GM18867 (cell line): ENCODE data around the gene ADORA2A.

Source experiments
- ATAC-seq: cut with Tn5 transposase; IDR thresholded peaks from one replicate; pipeline ENCODE4 v1.9.1; 2021; ENCODE audit warnings: mild to moderate bottlenecking, moderate library complexity; ENCODE audit not compliant: unreplicated experiment

The ADORA2A gene

GRCh38 chr22:24431309-24432034 lies 4.1 kb downstream of the ADORA2A start:
- no peak for ATAC-seq

- no peak for ATAC-seq
Measured at GRCh38 chr22:24432059-24432853, 4.9 kb downstream of the ADORA2A start.

GRCh38 chr22:24433001-24433827 lies 5.8 kb downstream of the ADORA2A start:
- no peak for ATAC-seq

DNA sequence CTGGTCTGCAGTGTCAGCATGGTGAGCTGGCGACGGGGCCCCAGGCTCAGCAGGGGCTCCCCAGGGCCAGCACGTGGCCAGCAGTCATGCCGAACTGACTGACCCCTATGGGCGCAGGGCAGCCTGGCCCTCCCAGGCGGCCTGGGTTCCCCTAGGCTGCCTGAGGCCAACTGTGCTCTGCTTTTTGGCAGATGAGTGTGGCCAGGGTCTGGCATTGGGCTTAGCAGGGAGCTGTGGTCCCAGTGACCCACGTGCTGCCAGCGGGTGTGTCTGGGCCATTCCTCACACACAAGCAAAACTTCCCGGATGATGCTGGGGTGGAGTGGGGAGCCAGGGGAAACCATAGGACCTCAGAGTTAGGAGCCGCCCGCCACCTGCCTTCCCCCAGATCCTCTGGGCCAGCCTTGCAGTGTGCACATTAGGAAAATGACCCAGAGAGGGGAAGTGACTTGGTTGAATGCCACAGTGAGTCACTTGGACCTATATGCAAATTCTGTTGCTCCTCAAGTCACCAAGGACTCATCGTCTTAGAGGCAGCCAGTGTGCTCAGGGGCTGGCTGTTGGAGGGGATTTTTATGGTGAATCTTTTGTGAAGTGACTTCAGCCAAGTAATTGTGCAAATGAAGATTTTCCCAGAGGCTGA lies 6.5 kb downstream of the ADORA2A start:
- peak; percentile 64 for ATAC-seq

DNA sequence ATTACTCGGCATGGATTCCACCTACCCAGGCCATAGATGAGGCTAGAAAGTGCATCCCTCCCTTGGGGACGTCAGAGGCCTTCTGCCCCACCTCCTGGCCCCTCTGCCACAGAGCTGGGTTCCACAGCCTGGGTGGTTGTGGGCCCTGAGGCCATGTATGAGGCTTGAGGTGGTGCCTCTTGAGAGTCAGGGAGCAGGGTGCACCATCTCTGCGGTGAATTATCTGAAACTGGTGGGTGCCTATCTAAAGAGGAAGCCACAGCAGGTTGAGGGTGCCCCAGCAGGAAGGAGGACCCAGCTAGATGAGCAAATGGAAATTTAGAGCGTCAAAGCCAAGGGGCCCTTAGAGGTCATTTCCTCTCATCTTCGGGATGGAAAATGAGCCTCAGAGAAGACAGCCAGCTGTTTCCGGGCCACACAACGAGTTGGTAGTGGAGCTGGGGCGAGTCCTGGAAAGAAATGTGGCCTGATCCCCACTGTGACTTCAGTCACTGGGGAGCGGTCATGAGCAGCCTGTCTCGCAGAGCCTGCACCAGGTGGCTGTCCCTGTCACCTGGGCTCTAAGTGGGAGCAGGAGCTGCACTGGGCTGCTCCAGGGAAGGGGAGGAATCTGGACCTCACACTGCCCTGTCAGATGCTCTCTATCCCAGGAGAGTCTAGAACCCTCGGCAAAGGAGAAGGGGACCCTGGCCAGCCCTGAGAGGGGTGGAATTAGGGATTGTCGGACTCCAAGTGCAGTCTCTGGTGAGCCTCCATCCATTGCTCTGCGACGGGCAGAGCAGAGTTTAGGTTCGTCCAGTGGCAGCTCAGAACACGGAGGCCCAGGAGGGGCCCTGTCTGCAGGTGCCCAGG lies 7.3 kb downstream of the ADORA2A start:
- ATAC-seq: peak; percentile 59

GRCh38 chr22:24435323-24435645 lies 7.9 kb downstream of the ADORA2A start:
- ATAC-seq: no peak

GRCh38 chr22:24435861-24436371 lies 8.5 kb downstream of the ADORA2A start:
- no peak for ATAC-seq

- ATAC-seq: no peak
Measured at GRCh38 chr22:24436553-24436952, 9.2 kb downstream of the ADORA2A start.

GRCh38 chr22:24437091-24437490 lies 9.7 kb downstream of the ADORA2A start:
- ATAC-seq: no peak

DNA sequence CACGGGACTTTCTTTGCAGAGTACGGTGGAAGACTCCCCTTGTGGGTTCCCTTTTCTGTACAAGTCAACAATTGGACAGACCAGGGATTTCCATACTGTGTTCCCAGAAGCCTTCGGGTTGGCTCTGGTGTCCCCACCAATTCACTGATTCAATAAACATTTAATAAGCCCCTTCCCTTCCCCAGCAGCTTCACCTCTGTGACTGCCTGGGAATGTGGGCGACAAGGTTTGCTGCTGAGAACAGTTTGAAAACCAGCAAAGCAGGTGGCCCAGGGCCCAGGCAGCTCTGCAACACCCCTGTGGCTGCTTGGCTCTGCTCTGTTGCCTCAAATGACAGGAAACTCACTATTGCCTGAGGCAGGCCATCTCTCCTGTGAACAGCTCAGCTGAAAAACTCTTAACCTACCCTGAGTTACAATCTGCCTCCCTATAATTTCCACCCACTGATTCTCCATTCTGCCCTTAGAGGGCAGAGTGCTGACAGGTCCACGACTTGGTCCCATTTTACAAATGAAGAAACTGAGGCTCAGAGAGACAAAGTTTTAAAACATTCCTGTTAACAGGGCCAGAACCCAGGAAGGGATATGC lies 10.4 kb downstream of the ADORA2A start:
- ATAC-seq: peak; percentile 24

DNA sequence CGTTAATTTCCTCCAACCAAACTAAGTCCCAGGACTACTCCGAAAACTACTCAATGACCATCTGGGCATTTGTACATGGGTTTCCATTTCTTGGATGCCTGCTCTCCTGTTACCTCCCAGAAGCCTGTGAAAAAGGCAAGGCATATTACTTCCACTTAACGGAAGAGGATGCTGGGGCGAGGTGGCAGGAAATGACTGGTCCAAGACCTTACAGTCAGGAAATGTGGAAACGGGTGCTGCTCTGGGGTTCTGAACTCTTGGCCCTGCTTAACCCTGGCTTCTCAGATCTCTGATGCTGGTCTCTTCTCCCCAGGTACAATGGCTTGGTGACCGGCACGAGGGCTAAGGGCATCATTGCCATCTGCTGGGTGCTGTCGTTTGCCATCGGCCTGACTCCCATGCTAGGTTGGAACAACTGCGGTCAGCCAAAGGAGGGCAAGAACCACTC lies 12.9 kb downstream of the ADORA2A start:
- ATAC-seq: no peak

DNA sequence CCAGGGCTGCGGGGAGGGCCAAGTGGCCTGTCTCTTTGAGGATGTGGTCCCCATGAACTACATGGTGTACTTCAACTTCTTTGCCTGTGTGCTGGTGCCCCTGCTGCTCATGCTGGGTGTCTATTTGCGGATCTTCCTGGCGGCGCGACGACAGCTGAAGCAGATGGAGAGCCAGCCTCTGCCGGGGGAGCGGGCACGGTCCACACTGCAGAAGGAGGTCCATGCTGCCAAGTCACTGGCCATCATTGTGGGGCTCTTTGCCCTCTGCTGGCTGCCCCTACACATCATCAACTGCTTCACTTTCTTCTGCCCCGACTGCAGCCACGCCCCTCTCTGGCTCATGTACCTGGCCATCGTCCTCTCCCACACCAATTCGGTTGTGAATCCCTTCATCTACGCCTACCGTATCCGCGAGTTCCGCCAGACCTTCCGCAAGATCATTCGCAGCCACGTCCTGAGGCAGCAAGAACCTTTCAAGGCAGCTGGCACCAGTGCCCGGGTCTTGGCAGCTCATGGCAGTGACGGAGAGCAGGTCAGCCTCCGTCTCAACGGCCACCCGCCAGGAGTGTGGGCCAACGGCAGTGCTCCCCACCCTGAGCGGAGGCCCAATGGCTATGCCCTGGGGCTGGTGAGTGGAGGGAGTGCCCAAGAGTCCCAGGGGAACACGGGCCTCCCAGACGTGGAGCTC lies 13.5 kb downstream of the ADORA2A start:
- ATAC-seq: no peak

GRCh38 chr22:24441406-24442351 lies 14.3 kb downstream of the ADORA2A start:
- no peak for ATAC-seq

DNA sequence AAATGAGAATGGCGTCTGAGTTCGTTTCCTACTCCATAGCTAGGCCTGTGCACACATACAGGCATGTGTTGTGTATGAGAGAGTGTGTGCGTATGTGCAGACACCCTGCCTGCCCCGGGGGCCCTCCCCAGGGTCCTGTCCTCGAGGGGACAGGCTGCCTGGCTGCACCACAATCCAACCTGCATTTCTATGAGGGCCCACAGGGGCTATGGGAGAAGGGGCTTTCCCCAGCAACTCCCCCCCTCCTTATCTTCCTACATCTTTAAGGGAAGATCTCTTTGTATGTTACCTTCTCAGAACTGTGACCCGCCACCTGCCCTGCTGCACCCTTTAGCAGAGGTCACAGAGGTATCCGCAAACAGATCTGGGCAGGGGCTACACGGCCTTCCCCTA lies 14.9 kb downstream of the ADORA2A start:
- no peak for ATAC-seq

GRCh38 chr22:24443668-24444067 lies 16.3 kb downstream of the ADORA2A start:
- ATAC-seq: no peak

- ATAC-seq: no peak
Measured at GRCh38 chr22:24444251-24444650, 16.9 kb downstream of the ADORA2A start.

- ATAC-seq: no peak
Measured at GRCh38 chr22:24444729-24445466, 17.5 kb downstream of the ADORA2A start.
